Stomach (tissue), 4 donors: ENCODE measurements around the gene MYBPC2.

Source experiments
- CTCF ChIP-seq, 7 experiments: fragments of 450-650 bp in 4 of 7; fragments of 200-600 bp in 3 of 7; sonication (generic) in 3 of 7; IDR thresholded peaks; one replicate each; pipeline ENCODE4 v1.5.1; 2016 to 2019; ENCODE audit warnings: antibody characterized with exemption in 7 of 7, control low read depth in 2 of 7, mild to moderate bottlenecking in 1 of 7
- POLR2A ChIP-seq, 4 donors: fragments of 450-650 bp; IDR thresholded peaks; one replicate each; pipeline ENCODE4 v1.6.1; 2016; ENCODE audit warnings: antibody characterized with exemption in 4 of 4, control low read depth in 2 of 4, mild to moderate bottlenecking in 1 of 4, moderate library complexity in 1 of 4
- POLR2AphosphoS5 ChIP-seq, 3 donors: sonication (generic); formaldehyde crosslinking; IDR thresholded peaks; one replicate each; pipeline ENCODE4 v1.6.1; 2016; ENCODE audit warnings: antibody characterized with exemption in 3 of 3

- TF ChIP-seq CTCF (IDR thresholded peaks at IDR 0.05) (no peak), POLR2AphosphoS5 (IDR thresholded peaks at IDR 0.05) (no peak), POLR2A (IDR thresholded peaks at IDR 0.05) (no peak)
Measured at GRCh38 chr19:50497022-50497405, 64.3 kb downstream of the MYBPC2 start.
